HG03280 (cell line): ENCODE data around the gene ANGPTL8.

Source experiments
- ATAC-seq: cut with Tn5 transposase; IDR thresholded peaks from one replicate; pipeline ENCODE4 v1.9.1; 2021; ENCODE audit warnings: mild to moderate bottlenecking, moderate library complexity; ENCODE audit not compliant: unreplicated experiment

Gene ANGPTL8

DNA sequence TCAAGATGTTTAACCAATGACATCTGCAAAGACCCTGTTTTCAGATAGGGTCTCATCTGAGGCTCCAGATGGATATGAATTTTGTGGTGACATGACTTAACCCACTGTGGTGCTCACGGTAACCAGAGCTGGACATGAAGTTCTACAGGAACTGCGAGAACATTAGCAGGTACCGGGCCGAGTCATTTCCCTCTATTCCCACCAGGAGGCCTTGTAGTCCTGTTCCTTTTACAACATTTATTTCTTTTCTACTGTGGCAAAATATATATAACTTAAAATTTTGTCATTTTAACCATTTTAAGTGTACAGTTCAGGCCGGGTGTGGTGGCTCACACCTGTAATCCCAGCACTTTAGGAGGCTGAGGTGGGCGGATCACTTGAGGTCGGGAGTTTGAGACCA lies 48.9 kb downstream of the ANGPTL8 start:
- ATAC-seq, result no peak

DNA sequence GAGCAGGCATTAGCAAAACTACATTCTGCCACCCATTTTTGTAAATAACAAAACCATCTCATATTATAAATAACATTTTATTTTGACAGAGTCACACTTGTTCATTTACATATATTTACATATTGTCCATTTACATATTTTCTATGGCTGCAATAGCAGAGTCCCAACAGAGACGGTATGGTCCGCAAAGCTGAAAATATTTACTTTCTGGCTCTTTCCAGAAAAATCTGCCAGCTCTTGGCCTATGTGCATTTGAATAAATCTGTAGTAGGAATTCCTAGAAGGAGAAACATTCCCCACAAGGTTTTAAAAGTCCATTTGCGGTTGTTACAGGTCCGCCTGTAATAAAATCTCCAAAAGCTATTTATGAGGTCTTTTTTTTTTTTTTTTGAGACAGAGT lies 50.8 kb downstream of the ANGPTL8 start:
- no peak for ATAC-seq

DNA sequence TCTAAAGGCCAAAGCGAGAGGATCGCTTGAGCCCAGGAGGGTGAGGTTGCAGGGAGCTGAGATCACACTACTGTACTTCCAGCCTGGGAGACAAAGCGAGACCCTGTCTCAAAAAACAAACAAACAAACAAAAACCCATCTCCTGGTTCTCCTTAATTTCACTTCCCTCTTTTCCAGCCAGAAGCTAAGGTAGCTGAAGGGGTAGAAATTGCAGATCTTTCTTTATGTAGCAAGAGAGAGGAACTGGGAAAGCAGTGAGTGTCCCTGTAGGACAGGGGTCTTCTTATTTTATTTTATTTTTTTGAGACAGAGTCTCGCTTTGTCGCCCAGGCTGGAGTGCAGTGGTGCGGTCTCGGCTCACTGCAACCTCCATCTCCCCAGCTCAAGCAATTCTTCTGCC lies 52.0 kb downstream of the ANGPTL8 start:
- ATAC-seq, result no peak
